ENCODE results near the gene LGALS3BP. TPM values are rescaled to one million over a fixed set of nuclear protein-coding genes. Genes with fewer than 3 reads are reported as not detected.

The LGALS3BP gene
- total RNA-seq, 4 donors from 2014 or later: 38.5 to 84.1 (median 45.7) TPM

- DNase-seq (ENCODE audit: low spot score in 2 of 2): peak in 1 of 2 donors; percentile 77
- WGBS, 2 donors: 79 to 82% methylated on average over 27 of the region's 27 CpGs
- TF ChIP-seq CTCF (IDR thresholded peaks at IDR 0.05) (no peak), POLR2A (IDR thresholded peaks at IDR 0.05) (no peak)
- no peak overlapping the region for H3K4me3 ChIP-seq (ENCODE audit: low read depth, poor library complexity, severe bottlenecking)
- intact Hi-C loops (cut with DNase I; ENCODE audit: low total_unique reads): no loop called here
Measured at GRCh38 chr17:78997231-78997741, 17.6 kb upstream of the LGALS3BP start.

GRCh38 chr17:78996781-78997201, 17.1 kb upstream of the LGALS3BP start:
- peak in 1 of 2 donors; percentile 76 for DNase-seq (ENCODE audit: low spot score in 2 of 2)
- TF ChIP-seq CTCF (IDR thresholded peaks at IDR 0.05) (no peak), POLR2A (IDR thresholded peaks at IDR 0.05) (no peak)
- 84 to 91% methylated on average over 16 of the region's 16 CpGs for WGBS, 2 donors
- intact Hi-C loops (cut with DNase I; ENCODE audit: low total_unique reads): no loop called here
- no peak overlapping the region for H3K4me3 ChIP-seq (ENCODE audit: low read depth, poor library complexity, severe bottlenecking)

DNA sequence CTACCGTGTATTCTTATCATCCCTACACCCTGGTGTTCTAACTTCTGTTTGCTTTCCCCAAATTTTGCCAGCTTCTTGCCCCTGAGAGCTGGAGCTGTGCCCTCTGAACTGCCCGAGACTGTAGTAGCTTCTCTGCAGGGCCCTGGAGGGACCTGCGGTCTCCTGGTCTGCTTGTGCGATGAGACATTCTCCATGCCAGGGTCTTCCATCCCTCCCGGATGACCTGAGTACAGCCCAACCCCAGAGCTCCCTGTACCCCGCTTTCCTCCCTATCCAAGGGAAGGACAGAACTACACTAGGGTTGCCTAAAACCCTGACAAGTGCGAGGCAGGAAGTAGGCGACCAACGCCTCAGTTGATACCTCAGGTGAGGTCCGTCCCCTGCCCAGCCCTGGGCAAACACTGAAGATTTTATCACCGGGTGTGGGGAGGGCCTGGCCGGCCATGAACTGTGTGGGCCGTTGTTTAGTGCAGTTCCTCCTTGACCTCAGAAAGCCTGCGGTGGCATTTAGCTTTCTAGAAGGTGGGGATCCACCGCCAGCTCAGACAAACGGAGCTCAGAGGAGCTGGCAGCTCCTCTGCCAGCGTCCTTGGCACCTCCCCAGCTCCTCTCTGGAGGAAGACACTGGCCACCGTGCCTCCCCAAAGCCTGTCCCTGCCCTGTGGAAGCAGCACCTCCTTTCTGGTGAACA, 16.2 kb upstream of the LGALS3BP start:
- TF ChIP-seq POLR2A (IDR thresholded peaks at IDR 0.05) (no peak), CTCF (IDR thresholded peaks at IDR 0.05) (no peak)
- WGBS, 2 donors: 66 to 80% methylated on average over 17 to 18 of the region's 18 CpGs
- H3K4me3 ChIP-seq (ENCODE audit: low read depth, poor library complexity, severe bottlenecking): no peak overlapping the region

GRCh38 chr17:78995022-78995760, 15.5 kb upstream of the LGALS3BP start:
- peak in 1 of 2 donors; percentile 68 for DNase-seq (ENCODE audit: low spot score in 2 of 2)
- intact Hi-C loops (cut with DNase I; ENCODE audit: low total_unique reads): no loop called here
- no peak for TF ChIP-seq POLR2A (IDR thresholded peaks at IDR 0.05)
- no peak for TF ChIP-seq CTCF (IDR thresholded peaks at IDR 0.05)
- 93 to 95% methylated on average over 34 of the region's 34 CpGs for WGBS, 2 donors
- no peak overlapping the region for H3K4me3 ChIP-seq (ENCODE audit: low read depth, poor library complexity, severe bottlenecking)

More for the DNA sequence above, 16.2 kb upstream of the LGALS3BP start:
- peak in 1 of 2 donors; percentile 82 for DNase-seq (ENCODE audit: low spot score in 2 of 2)
- intact Hi-C loops (cut with DNase I; ENCODE audit: low total_unique reads): no loop called here

GRCh38 chr17:78993981-78994671, 14.4 kb upstream of the LGALS3BP start:
- TF ChIP-seq CTCF (IDR thresholded peaks at IDR 0.05): no peak
- no peak overlapping the region for H3K4me3 ChIP-seq (ENCODE audit: low read depth, poor library complexity, severe bottlenecking)
- 86 to 95% methylated on average over 19 to 21 of the region's 22 CpGs for WGBS, 2 donors
- peak in 1 of 2 donors; percentile 76 for DNase-seq (ENCODE audit: low spot score in 2 of 2)
- intact Hi-C loops (cut with DNase I; ENCODE audit: low total_unique reads): loop anchor here (5.0 kb wide), 1 partner anchor 48 kb away; no protein-coding TSS in a partner anchor
